K562 (cell line): ENCODE measurements around the gene PRRT2. TPM values are rescaled to one million over a fixed set of nuclear protein-coding genes. Genes with fewer than 3 reads are reported as not detected.

Source experiments
- BDP1 ChIP-seq: IDR thresholded peaks from 3 replicates; pipeline ENCODE4 v1.6.1; 2011; ENCODE audit not compliant: insufficient read length, insufficient read depth
- BMI1 ChIP-seq: fragments of 150-350 bp; IDR thresholded peaks from 2 replicates; pipeline ENCODE4 v1.6.1; 2014; ENCODE audit warnings: low read length
- CTCFL ChIP-seq: IDR thresholded peaks from 2 replicates; pipeline ENCODE4 v1.6.1; 2011; ENCODE audit warnings: borderline replicate concordance, low read depth, mild to moderate bottlenecking, moderate library complexity, low read length; ENCODE audit not compliant: insufficient read depth, poor library complexity, severe bottlenecking
- EP300 ChIP-seq: IDR thresholded peaks from 2 replicates; pipeline ENCODE4 v1.6.1; 2012; ENCODE audit warnings: low read length, improper control_type of control experiment
- HCFC1 ChIP-seq: IDR thresholded peaks from 2 replicates; pipeline ENCODE4 v1.6.1; 2012; ENCODE audit warnings: low read depth, low read length, improper control_type of control experiment
- HLTF ChIP-seq: fragments of 450-650 bp; IDR thresholded peaks from 2 replicates; pipeline ENCODE4 v1.6.1; 2016
- HMG20A ChIP-seq: fragments of 450-650 bp; formaldehyde crosslinking; conservative IDR thresholded peaks from 2 replicates; pipeline ENCODE4 v1.4.0; 2020; ENCODE audit warnings: mild to moderate bottlenecking, mixed read lengths
- LEF1 ChIP-seq: fragments of 450-650 bp; IDR thresholded peaks from 2 replicates; pipeline ENCODE4 v1.6.1; 2016; ENCODE audit warnings: mild to moderate bottlenecking
- MECOM ChIP-seq: fragments of 250-450 bp; sonication (Bioruptor Pico); IDR thresholded peaks from 2 replicates; pipeline ENCODE4 v1.8.0; 2022; ENCODE audit warnings: inconsistent platforms
- PHF8 ChIP-seq: fragments of 200-600 bp; sonication (generic); IDR thresholded peaks from 2 replicates; pipeline ENCODE4 v1.6.1; 2012; ENCODE audit warnings: mixed run types, mild to moderate bottlenecking, inconsistent platforms, low read length, moderate library complexity, borderline replicate concordance
- PURB ChIP-seq: sonication (generic); formaldehyde crosslinking; IDR thresholded peaks from 2 replicates; pipeline ENCODE4 v1.9.0; 2021; ENCODE audit warnings: low read depth, mild to moderate bottlenecking, missing genetic modification reagents
- TAL1 ChIP-seq: fragments of 450-650 bp; IDR thresholded peaks from 2 replicates; pipeline ENCODE4 v1.6.1; 2016; ENCODE audit warnings: mild to moderate bottlenecking
- ZKSCAN1 ChIP-seq: fragments of 150-350 bp; IDR thresholded peaks from 2 replicates; pipeline ENCODE4 v1.6.1; 2016; ENCODE audit warnings: low read depth, low read length
- ZNF184 ChIP-seq: sonication (generic); formaldehyde crosslinking; IDR thresholded peaks from 2 replicates; pipeline ENCODE4 v1.5.0; 2020; ENCODE audit warnings: missing genetic modification reagents
- polyA plus RNA-seq, 8 experiments: library from polyadenylated mRNA; depleted of rRNA in 4 of 8; stranded (reverse) in 5 of 8; unstranded in 3 of 8; fragments of >200 nt; fragmentation: Nextera tagmentation in 2 of 8; fragmentation: Illumina TruSeq in 1 of 8; extraction: Ambion mirVana in 2 of 8; extraction: Trizol in 1 of 8; gene quantifications; 2 replicates each; pipeline versions ENCODE4 v1.2.1 to v1.2.3, GENCODE V29; 2011 to 2014; ENCODE audit warnings: inconsistent platforms in 1 of 8, missing spikeins in 1 of 8
- total RNA-seq, 7 experiments: library from RNA; depleted of rRNA in 6 of 7; stranded (reverse); fragments of >200 nt in 6 of 7; fragmentation: Illumina TruSeq in 2 of 7; extraction: Trizol in 2 of 7; gene quantifications; 2 replicates each; pipeline versions ENCODE4 v1.2.1 to v1.2.3, GENCODE V29; 2011 to 2021; ENCODE audit warnings: low replicate concordance in 1 of 7
- TF ChIP-seq, protein P1 (sequence below): fragments of 450-650 bp; IDR thresholded peaks from 2 replicates; pipeline ENCODE4 v1.6.1; 2018; ENCODE audit warnings: mild to moderate bottlenecking, low read depth; ENCODE audit not compliant: partially characterized antibody
- TF ChIP-seq, protein P2 (sequence below): sonication (generic); formaldehyde crosslinking; IDR thresholded peaks from 2 replicates; pipeline ENCODE4 v1.8.1; 2022; ENCODE audit warnings: missing genetic modification reagents
- TF ChIP-seq, protein P3 (sequence below): fragments of 250-450 bp; sonication (Bioruptor Pico); IDR thresholded peaks from 2 replicates; pipeline ENCODE4 v1.4.0; 2020; ENCODE audit warnings: mild to moderate bottlenecking, moderate library complexity

PRRT2 gene
- total and polyA plus RNA-seq, 9 of the 15 experiments (the other 6 are each of a cell fraction or from before 2014, with no cell fraction given) = 0.11 to 1.0 (median 0.42) TPM; not detected in 2

DNA sequence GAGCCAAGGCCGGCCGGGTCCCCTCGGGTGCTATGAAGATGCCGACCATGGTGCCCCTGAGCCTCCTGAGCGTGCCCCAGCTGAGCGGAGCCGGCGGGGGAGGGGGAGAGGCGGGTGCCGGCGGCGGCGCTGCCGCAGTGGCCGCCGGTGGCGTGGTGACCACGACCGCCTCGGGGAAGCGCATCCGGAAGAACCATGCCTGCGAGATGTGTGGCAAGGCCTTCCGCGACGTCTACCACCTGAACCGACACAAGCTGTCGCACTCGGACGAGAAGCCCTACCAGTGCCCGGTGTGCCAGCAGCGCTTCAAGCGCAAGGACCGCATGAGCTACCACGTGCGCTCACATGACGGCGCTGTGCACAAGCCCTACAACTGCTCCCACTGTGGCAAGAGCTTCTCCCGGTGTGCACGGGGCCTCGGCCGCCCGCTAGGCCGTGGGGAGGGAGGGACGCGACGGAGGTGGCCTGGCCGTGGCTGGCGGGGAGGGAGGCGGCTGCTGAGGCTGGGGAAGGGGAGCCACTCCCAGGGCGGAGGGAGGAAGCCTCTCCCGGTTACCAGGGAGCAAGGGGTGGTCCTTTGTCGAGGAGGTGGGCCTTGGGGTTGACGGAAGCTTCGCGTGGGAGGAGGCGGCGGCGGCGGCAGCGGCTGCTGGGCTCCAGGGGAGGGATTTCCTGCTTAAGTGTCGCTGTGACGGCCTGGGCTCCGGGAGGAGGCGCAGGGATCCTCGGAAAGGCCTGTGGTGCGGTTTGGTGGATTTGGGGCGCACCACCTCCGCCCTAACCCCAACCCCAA, 4.4 kb upstream of the PRRT2 start (continued):
- TF ChIP-seq, protein P1, sequence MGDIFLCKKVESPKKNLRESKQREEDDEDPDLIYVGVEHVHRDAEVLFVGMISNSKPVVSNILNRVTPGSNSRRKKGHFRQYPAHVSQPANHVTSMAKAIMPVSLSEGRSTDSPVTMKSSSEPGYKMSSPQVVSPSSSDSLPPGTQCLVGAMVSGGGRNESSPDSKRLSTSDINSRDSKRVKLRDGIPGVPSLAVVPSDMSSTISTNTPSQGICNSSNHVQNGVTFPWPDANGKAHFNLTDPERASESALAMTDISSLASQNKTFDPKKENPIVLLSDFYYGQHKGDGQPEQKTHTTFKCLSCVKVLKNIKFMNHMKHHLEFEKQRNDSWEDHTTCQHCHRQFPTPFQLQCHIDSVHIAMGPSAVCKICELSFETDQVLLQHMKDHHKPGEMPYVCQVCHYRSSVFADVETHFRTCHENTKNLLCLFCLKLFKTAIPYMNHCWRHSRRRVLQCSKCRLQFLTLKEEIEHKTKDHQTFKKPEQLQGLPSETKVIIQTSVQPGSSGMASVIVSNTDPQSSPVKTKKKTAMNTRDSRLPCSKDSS = no peak
- TF ChIP-seq CTCFL = peak; percentile 25
- TF ChIP-seq BDP1 = no peak
- TF ChIP-seq BMI1 = no peak
- no peak for TF ChIP-seq EP300
- TF ChIP-seq, protein P2, sequence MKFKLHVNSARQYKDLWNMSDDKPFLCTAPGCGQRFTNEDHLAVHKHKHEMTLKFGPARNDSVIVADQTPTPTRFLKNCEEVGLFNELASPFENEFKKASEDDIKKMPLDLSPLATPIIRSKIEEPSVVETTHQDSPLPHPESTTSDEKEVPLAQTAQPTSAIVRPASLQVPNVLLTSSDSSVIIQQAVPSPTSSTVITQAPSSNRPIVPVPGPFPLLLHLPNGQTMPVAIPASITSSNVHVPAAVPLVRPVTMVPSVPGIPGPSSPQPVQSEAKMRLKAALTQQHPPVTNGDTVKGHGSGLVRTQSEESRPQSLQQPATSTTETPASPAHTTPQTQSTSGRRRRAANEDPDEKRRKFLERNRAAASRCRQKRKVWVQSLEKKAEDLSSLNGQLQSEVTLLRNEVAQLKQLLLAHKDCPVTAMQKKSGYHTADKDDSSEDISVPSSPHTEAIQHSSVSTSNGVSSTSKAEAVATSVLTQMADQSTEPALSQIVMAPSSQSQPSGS (CRISPR knock-in tag) = 0 out of 2 replicates have a peak, but pooled peaks have one; percentile 44
- TF ChIP-seq TAL1 = no peak
- TF ChIP-seq HCFC1 = 0 out of 2 replicates have a peak, but pooled peaks have one; percentile 11
- TF ChIP-seq HLTF = no peak
- no peak for TF ChIP-seq PURB (CRISPR knock-in tag)
- no peak for TF ChIP-seq MECOM (CRISPR knock-in tag)
- peak; percentile 54; the same call in 1 of the 2 replicates for TF ChIP-seq PHF8
- TF ChIP-seq HMG20A (CRISPR knock-in tag) = no peak
- peak; percentile 45; the same call in 1 of the 2 replicates for TF ChIP-seq ZKSCAN1
- TF ChIP-seq ZNF184 (CRISPR knock-in tag) = no peak
- TF ChIP-seq, protein P3, sequence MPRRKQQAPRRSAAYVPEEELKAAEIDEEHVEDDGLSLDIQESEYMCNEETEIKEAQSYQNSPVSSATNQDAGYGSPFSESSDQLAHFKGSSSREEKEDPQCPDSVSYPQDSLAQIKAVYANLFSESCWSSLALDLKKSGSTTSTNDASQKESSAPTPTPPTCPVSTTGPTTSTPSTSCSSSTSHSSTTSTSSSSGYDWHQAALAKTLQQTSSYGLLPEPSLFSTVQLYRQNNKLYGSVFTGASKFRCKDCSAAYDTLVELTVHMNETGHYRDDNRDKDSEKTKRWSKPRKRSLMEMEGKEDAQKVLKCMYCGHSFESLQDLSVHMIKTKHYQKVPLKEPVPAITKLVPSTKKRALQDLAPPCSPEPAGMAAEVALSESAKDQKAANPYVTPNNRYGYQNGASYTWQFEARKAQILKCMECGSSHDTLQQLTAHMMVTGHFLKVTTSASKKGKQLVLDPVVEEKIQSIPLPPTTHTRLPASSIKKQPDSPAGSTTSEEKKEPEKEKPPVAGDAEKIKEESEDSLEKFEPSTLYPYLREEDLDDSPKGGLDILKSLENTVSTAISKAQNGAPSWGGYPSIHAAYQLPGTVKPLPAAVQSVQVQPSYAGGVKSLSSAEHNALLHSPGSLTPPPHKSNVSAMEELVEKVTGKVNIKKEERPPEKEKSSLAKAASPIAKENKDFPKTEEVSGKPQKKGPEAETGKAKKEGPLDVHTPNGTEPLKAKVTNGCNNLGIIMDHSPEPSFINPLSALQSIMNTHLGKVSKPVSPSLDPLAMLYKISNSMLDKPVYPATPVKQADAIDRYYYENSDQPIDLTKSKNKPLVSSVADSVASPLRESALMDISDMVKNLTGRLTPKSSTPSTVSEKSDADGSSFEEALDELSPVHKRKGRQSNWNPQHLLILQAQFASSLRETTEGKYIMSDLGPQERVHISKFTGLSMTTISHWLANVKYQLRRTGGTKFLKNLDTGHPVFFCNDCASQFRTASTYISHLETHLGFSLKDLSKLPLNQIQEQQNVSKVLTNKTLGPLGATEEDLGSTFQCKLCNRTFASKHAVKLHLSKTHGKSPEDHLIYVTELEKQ = no peak
- TF ChIP-seq LEF1 = peak; percentile 31; the same call in 1 of the 2 replicates
